Measurements from ENCODE around the gene TMUB2. TPM values are rescaled to one million over a fixed set of nuclear protein-coding genes. Genes with fewer than 3 reads are reported as not detected.

TMUB2 gene
- total RNA-seq, 2 donors from 2014 or later = 20.4 to 42.8 TPM

- ATAC-seq (ENCODE audit: insufficient number of reproducible peaks, low FRiP score, low read depth) = no peak
- Histone ChIP-seq H3K9me3 (no peaks in the 10 kb centered on the region), H3K4me3 (peak overlapping the region; percentile 92), H3K27me3 (replicated peaks; ENCODE audit: insufficient read depth) (no peaks in the 10 kb centered on the region), H3K36me3 (peaks cover 6% of the 10 kb centered on the region), H3K4me1 (ENCODE audit: control insufficient read depth in 1 of 2, low read depth in 2 of 2) (peaks cover 12 to 29% of the 10 kb centered on the region in 2 donors), H3K27ac (peak overlapping the region; percentile 85 to 95)
- no peak for TF ChIP-seq CTCF (IDR thresholded peaks at IDR 0.05)
- DNase-seq (ENCODE audit: low spot score) = no peak
These were observed 13.8 kb downstream of the TMUB2 start for GRCh38 chr17:44200478-44201155.

GRCh38 chr17:44202756-44203155 lies 16.0 kb downstream of the TMUB2 start:
- Histone ChIP-seq H3K27me3 (replicated peaks; ENCODE audit: insufficient read depth) (no peaks in the 10 kb centered on the region), H3K27ac (no peak overlapping the region), H3K9me3 (no peaks in the 10 kb centered on the region), H3K36me3 (peaks cover 8% of the 10 kb centered on the region), H3K4me1 (ENCODE audit: control insufficient read depth in 1 of 2, low read depth in 2 of 2) (peaks cover 8 to 15% of the 10 kb centered on the region in 2 donors), H3K4me3 (no peak overlapping the region)
- ATAC-seq (ENCODE audit: insufficient number of reproducible peaks, low FRiP score, low read depth) (no peak), DNase-seq (ENCODE audit: low spot score) (no peak)
- no peak for TF ChIP-seq CTCF (IDR thresholded peaks at IDR 0.05)

- Histone ChIP-seq H3K27ac (no peak overlapping the region), H3K4me1 (ENCODE audit: control insufficient read depth in 1 of 2, low read depth in 2 of 2) (peaks cover 0 to 8% of the 10 kb centered on the region in 2 donors), H3K27me3 (replicated peaks; ENCODE audit: insufficient read depth) (no peaks in the 10 kb centered on the region), H3K4me3 (no peak overlapping the region), H3K9me3 (no peaks in the 10 kb centered on the region), H3K36me3 (peaks cover 17% of the 10 kb centered on the region)
- ATAC-seq (ENCODE audit: insufficient number of reproducible peaks, low FRiP score, low read depth) (no peak), DNase-seq (ENCODE audit: low spot score) (no peak)
- TF ChIP-seq CTCF (IDR thresholded peaks at IDR 0.05) = peak; percentile 64
These were observed 17.1 kb downstream of the TMUB2 start for GRCh38 chr17:44203731-44204440.

- DNase-seq (ENCODE audit: low spot score) (no peak), ATAC-seq (ENCODE audit: insufficient number of reproducible peaks, low FRiP score, low read depth) (no peak)
- peaks cover 0 to 8% of the 10 kb centered on the region in 2 donors for H3K4me1 ChIP-seq (ENCODE audit: control insufficient read depth in 1 of 2, low read depth in 2 of 2)
- no peak overlapping the region for H3K4me3 ChIP-seq
- TF ChIP-seq CTCF (IDR thresholded peaks at IDR 0.05) = no peak
- H3K36me3 ChIP-seq = peaks cover 21% of the 10 kb centered on the region
- H3K9me3 ChIP-seq = no peaks in the 10 kb centered on the region
- H3K27me3 ChIP-seq (replicated peaks; ENCODE audit: insufficient read depth) = no peaks in the 10 kb centered on the region
- no peak overlapping the region for H3K27ac ChIP-seq
These were observed 17.7 kb downstream of the TMUB2 start for GRCh38 chr17:44204441-44204882.

GRCh38 chr17:44205962-44206824 lies 19.4 kb downstream of the TMUB2 start:
- ATAC-seq (ENCODE audit: insufficient number of reproducible peaks, low FRiP score, low read depth) = no peak
- Histone ChIP-seq H3K36me3 (peaks cover 33% of the 10 kb centered on the region), H3K9me3 (no peaks in the 10 kb centered on the region), H3K27me3 (replicated peaks; ENCODE audit: insufficient read depth) (no peaks in the 10 kb centered on the region), H3K4me3 (no peak overlapping the region), H3K27ac (no peak overlapping the region), H3K4me1 (ENCODE audit: control insufficient read depth in 1 of 2, low read depth in 2 of 2) (peaks cover 4 to 12% of the 10 kb centered on the region in 2 donors)
- TF ChIP-seq CTCF (IDR thresholded peaks at IDR 0.05) = no peak
- DNase-seq (ENCODE audit: low spot score) = no peak
